ENCODE results near the gene MINDY2. TPM values are rescaled to one million over a fixed set of nuclear protein-coding genes. Genes with fewer than 3 reads are reported as not detected.
A peak's percentile ranks its signal among the peaks of the same experiment; 100 is the strongest.

The MINDY2 gene
- 27.4 and 66.5 TPM in 2 replicates for total RNA-seq

- TF ChIP-seq CTCF (IDR thresholded peaks at IDR 0.05; ENCODE audit: insufficient read depth, low read depth, low read length): peak; percentile 29
- peak; percentile 99 for DNase-seq (ENCODE audit: low read depth)
- peak within 1 kb of the TSS; percentile 75 for H3K4me3 ChIP-seq (ENCODE audit: low read depth, low read length)
These were observed at the start of gene MINDY2 for GRCh38 chr15:58770857-58771620. MINDY2 (plus strand) TSS chr15:58771302; CDS start chr15:58771396, 94 bp downstream.

- TF ChIP-seq CTCF (IDR thresholded peaks at IDR 0.05; ENCODE audit: insufficient read depth, low read depth, low read length): no peak
- peak; percentile 50 for DNase-seq (ENCODE audit: low read depth)
These were observed 46.6 kb upstream of the MINDY2 start for GRCh38 chr15:58724466-58724865.

GRCh38 chr15:58726867-58727266, 44.2 kb upstream of the MINDY2 start:
- no peak overlapping the region for H3K4me3 ChIP-seq (ENCODE audit: low read depth, low read length)
- DNase-seq (ENCODE audit: low read depth): no peak
- TF ChIP-seq CTCF (IDR thresholded peaks at IDR 0.05; ENCODE audit: insufficient read depth, low read depth, low read length): no peak

More at GRCh38 chr15:58724466-58724865, 46.6 kb upstream of the MINDY2 start:
- H3K4me3 ChIP-seq (ENCODE audit: low read depth, low read length): no peak overlapping the region

- peak; percentile 80 for DNase-seq (ENCODE audit: low read depth)
- no peak for TF ChIP-seq CTCF (IDR thresholded peaks at IDR 0.05; ENCODE audit: insufficient read depth, low read depth, low read length)
- H3K4me3 ChIP-seq (ENCODE audit: low read depth, low read length): no peak overlapping the region
These were observed 39.2 kb upstream of the MINDY2 start for GRCh38 chr15:58731756-58732535.

GRCh38 chr15:58732625-58733363, 38.3 kb upstream of the MINDY2 start:
- H3K4me3 ChIP-seq (ENCODE audit: low read depth, low read length): no peak overlapping the region
- no peak for DNase-seq (ENCODE audit: low read depth)
- TF ChIP-seq CTCF (IDR thresholded peaks at IDR 0.05; ENCODE audit: insufficient read depth, low read depth, low read length): no peak

- no peak for TF ChIP-seq CTCF (IDR thresholded peaks at IDR 0.05; ENCODE audit: insufficient read depth, low read depth, low read length)
- no peak for DNase-seq (ENCODE audit: low read depth)
- H3K4me3 ChIP-seq (ENCODE audit: low read depth, low read length): no peak overlapping the region
These were observed 36.2 kb upstream of the MINDY2 start for GRCh38 chr15:58734859-58735258.

Data from fibroblast of villous mesenchyme (primary cell).